SU-DHL-6 (cell line): Measurements from ENCODE around the gene PRX.
A peak's percentile ranks its signal among the peaks of the same experiment; 100 is the strongest.

ENCODE experiments used
- H2AFZ ChIP-seq: fragments of 200-600 bp; sonication (generic); 2 replicates; pipeline ENCODE4 v1.6.1; 2014; ENCODE audit warnings: low read depth, mild to moderate bottlenecking, moderate library complexity, mixed read lengths, antibody characterized with exemption, low read length; ENCODE audit not compliant: severe bottlenecking
- H3F3A ChIP-seq: fragments of 200-600 bp; shearing (Covaris generic); 2 replicates; pipeline ENCODE4 v1.6.0; 2016; ENCODE audit warnings: antibody characterized with exemption, mild to moderate bottlenecking; ENCODE audit not compliant: insufficient read depth
- H3K27ac ChIP-seq: fragments of 200-600 bp; sonication (generic); 2 replicates; pipeline ENCODE4 v1.5.1; 2016; ENCODE audit warnings: low read depth, mild to moderate bottlenecking, low read length, moderate library complexity, mixed read lengths
- H3K27me3 ChIP-seq: fragments of 200-600 bp; sonication (generic), shearing (Covaris generic); 2 replicates; pipeline ENCODE4 v1.6.0; 2014; ENCODE audit warnings: mild to moderate bottlenecking, low read length
- H3K36me3 ChIP-seq: fragments of 200-600 bp; sonication (generic); 2 replicates; pipeline ENCODE4 v1.6.1; 2014; ENCODE audit warnings: mild to moderate bottlenecking, low read length, mixed read lengths
- H3K4me2 ChIP-seq: fragments of 300-600, 200-600 bp; shearing (Covaris generic), sonication (generic); 2 replicates; pipeline ENCODE4 v1.6.0; 2014; ENCODE audit warnings: low read length, low read depth, mild to moderate bottlenecking; ENCODE audit not compliant: poor library complexity, severe bottlenecking
- H3K4me3 ChIP-seq: fragments of 200-600 bp; sonication (generic); 2 replicates; pipeline ENCODE4 v1.5.1; 2014; ENCODE audit warnings: antibody characterized with exemption, low read length, mild to moderate bottlenecking, mixed read lengths; ENCODE audit not compliant: insufficient read depth, poor library complexity, severe bottlenecking
- H3K79me2 ChIP-seq: fragments of 200-600 bp; sonication (generic); 2 replicates; pipeline ENCODE4 v1.6.1; 2014; ENCODE audit warnings: mild to moderate bottlenecking, low read length, moderate library complexity; ENCODE audit not compliant: insufficient read depth
- H3K9ac ChIP-seq: fragments of 200-600 bp; sonication (generic); 2 replicates; pipeline ENCODE4 v1.7.0; 2014; ENCODE audit warnings: mild to moderate bottlenecking, low read length
- H3K9me2 ChIP-seq: fragments of 200-600 bp; sonication (generic); replicated peaks from 2 replicates; pipeline ENCODE4 v1.6.1; 2014; ENCODE audit warnings: low read length; ENCODE audit not compliant: insufficient read depth
- H3K9me3 ChIP-seq: fragments of 200-600 bp; sonication (generic); 2 replicates; pipeline ENCODE4 v1.6.1; 2014; ENCODE audit warnings: low read length, mixed read lengths; ENCODE audit not compliant: insufficient read depth
- H4K20me1 ChIP-seq: fragments of 200-600 bp; sonication (generic); 2 replicates; pipeline ENCODE4 v1.6.1; 2014; ENCODE audit warnings: low read depth, mild to moderate bottlenecking, antibody characterized with exemption, low read length, moderate library complexity, mixed read lengths
- CTCF ChIP-seq: fragments of 200-600 bp; sonication (generic); IDR thresholded peaks from one replicate; pipeline ENCODE4 v1.5.1; 2017; ENCODE audit warnings: antibody characterized with exemption, mild to moderate bottlenecking, low read length, moderate library complexity; ENCODE audit not compliant: insufficient read depth, poor library complexity, severe bottlenecking
- EZH2phosphoT487 ChIP-seq: fragments of 200-600 bp; sonication (generic), shearing (Covaris generic); conservative IDR thresholded peaks from 2 replicates; pipeline ENCODE4 v1.6.1; 2018; ENCODE audit warnings: mild to moderate bottlenecking, antibody characterized with exemption, low read length, moderate library complexity, mixed read lengths

PRX gene

GRCh38 chr19:40444825-40445312 is 31.7 kb upstream of the PRX start:
- peak overlapping the region; percentile 98 for H2AFZ ChIP-seq
- no peaks in the 10 kb centered on the region for H4K20me1 ChIP-seq
- H3K4me2 ChIP-seq, result peak overlapping the region; percentile 88
- H3F3A ChIP-seq, result peaks cover 5% of the 10 kb centered on the region
- H3K9ac ChIP-seq, result peak overlapping the region; percentile 81
- H3K36me3 ChIP-seq, result no peaks in the 10 kb centered on the region
- H3K9me2 ChIP-seq, result no peaks in the 10 kb centered on the region
- peaks cover 10% of the 10 kb centered on the region for H3K79me2 ChIP-seq
- H3K4me3 ChIP-seq, result peak overlapping the region; percentile 85
- no peak for TF ChIP-seq EZH2phosphoT487
- TF ChIP-seq CTCF, result peak; percentile 17
- H3K27me3 ChIP-seq, result no peaks in the 10 kb centered on the region
- H3K27ac ChIP-seq, result no peak overlapping the region
- H3K9me3 ChIP-seq, result no peaks in the 10 kb centered on the region

- H3K4me2 ChIP-seq, result peak within 1 kb of the TSS; percentile 88
- no peaks in the 10 kb centered on the region for H3K36me3 ChIP-seq
- peak within 1 kb of the TSS; percentile 81 for H3K9ac ChIP-seq
- no peak for TF ChIP-seq EZH2phosphoT487
- peak within 1 kb of the TSS; percentile 98 for H2AFZ ChIP-seq
- H3F3A ChIP-seq, result peaks cover 5% of the 10 kb centered on the region
- no peaks in the 10 kb centered on the region for H3K27me3 ChIP-seq
- no peaks in the 10 kb centered on the region for H3K9me3 ChIP-seq
- peak within 1 kb of the TSS; percentile 82 for H3K27ac ChIP-seq
- H3K4me3 ChIP-seq, result peak within 1 kb of the TSS; percentile 85
- no peaks in the 10 kb centered on the region for H3K9me2 ChIP-seq
- no peaks in the 10 kb centered on the region for H4K20me1 ChIP-seq
- peaks cover 10% of the 10 kb centered on the region for H3K79me2 ChIP-seq
Observed at GRCh38 chr19:40444000-40444824, 31.0 kb upstream of the PRX start, which contains the start of gene SERTAD3. TSS of gene SERTAD3 (minus strand) at chr19:40444335. CDS start at chr19:40442080, 2,255 bp downstream.

- no peaks in the 10 kb centered on the region for H3K27me3 ChIP-seq
- H3K27ac ChIP-seq, result peak overlapping the region; percentile 82
- peak overlapping the region; percentile 85 for H3K4me3 ChIP-seq
- peaks cover 10% of the 10 kb centered on the region for H3K79me2 ChIP-seq
- H3F3A ChIP-seq, result peaks cover 5% of the 10 kb centered on the region
- H3K9me3 ChIP-seq, result no peaks in the 10 kb centered on the region
- peak overlapping the region; percentile 83 for H3K4me2 ChIP-seq
- peak overlapping the region; percentile 81 for H3K9ac ChIP-seq
- no peaks in the 10 kb centered on the region for H3K9me2 ChIP-seq
- no peaks in the 10 kb centered on the region for H4K20me1 ChIP-seq
- peak overlapping the region; percentile 20 for H2AFZ ChIP-seq
- no peaks in the 10 kb centered on the region for H3K36me3 ChIP-seq
- TF ChIP-seq EZH2phosphoT487 (no peak), CTCF (no peak)
Observed at GRCh38 chr19:40443131-40443999, 30.2 kb upstream of the PRX start.
